H9 (cell line): ENCODE data around the gene FSTL4. TPM values are rescaled to one million over a fixed set of nuclear protein-coding genes. Genes with fewer than 3 reads are reported as not detected.

ENCODE experiments used
- DNase-seq: peaks from one replicate; pipeline ENCODE4 v3.0.0-alpha.2; 2017
- H2AFZ ChIP-seq: one replicate; pipeline ENCODE4 v1.6.1; 2013; ENCODE audit warnings: mild to moderate bottlenecking, low read length, control low read depth, moderate library complexity
- H2AK5ac ChIP-seq: 2 replicates; pipeline ENCODE4 v1.6.1; 2013; ENCODE audit warnings: low read length, control low read depth, mixed read lengths; ENCODE audit not compliant: insufficient read length
- H2BK120ac ChIP-seq: one replicate; pipeline ENCODE4 v1.6.1; 2013; ENCODE audit warnings: low read depth, mild to moderate bottlenecking, low read length, control low read depth, inconsistent platforms; ENCODE audit not compliant: poor library complexity, severe bottlenecking
- H2BK12ac ChIP-seq: 2 replicates; pipeline ENCODE4 v1.6.1; 2013; ENCODE audit warnings: low read length, control low read depth, mixed read lengths, low read depth; ENCODE audit not compliant: insufficient read length
- H2BK15ac ChIP-seq: 2 replicates; pipeline ENCODE4 v1.6.1; 2013; ENCODE audit warnings: low read depth, low read length, control low read depth
- H2BK20ac ChIP-seq: one replicate; pipeline ENCODE4 v1.6.1; 2013; ENCODE audit warnings: low read depth, mild to moderate bottlenecking, low read length, control low read depth, inconsistent platforms; ENCODE audit not compliant: poor library complexity, severe bottlenecking
- H2BK5ac ChIP-seq: 2 replicates; pipeline ENCODE4 v1.6.1; 2013; ENCODE audit warnings: low read length, control low read depth, mixed read lengths; ENCODE audit not compliant: insufficient read length
- H3K14ac ChIP-seq: 2 replicates; pipeline ENCODE4 v1.6.1; 2013; ENCODE audit warnings: low read length, control low read depth; ENCODE audit not compliant: insufficient read depth
- H3K18ac ChIP-seq: 2 replicates; pipeline ENCODE4 v1.6.1; 2013; ENCODE audit warnings: low read depth, mild to moderate bottlenecking, mixed read lengths, low read length, control low read depth; ENCODE audit not compliant: insufficient read length
- H3K23ac ChIP-seq: 2 replicates; pipeline ENCODE4 v1.6.1; 2013; ENCODE audit warnings: low read length, control low read depth, mixed read lengths, low read depth; ENCODE audit not compliant: insufficient read length
- H3K23me2 ChIP-seq: 2 replicates; pipeline ENCODE4 v1.6.1; 2013; ENCODE audit warnings: low read depth, mild to moderate bottlenecking, mixed read lengths, low read length, control low read depth; ENCODE audit not compliant: insufficient read length, poor library complexity, severe bottlenecking
- H3K27ac ChIP-seq: 2 replicates; pipeline ENCODE4 v1.5.1; 2013; ENCODE audit warnings: low read length, control low read depth, mixed read lengths, low read depth; ENCODE audit not compliant: insufficient read length
- H3K27me3 ChIP-seq: 2 replicates; pipeline ENCODE4 v1.6.1; 2013; ENCODE audit warnings: low read length, control low read depth, inconsistent platforms; ENCODE audit not compliant: insufficient read depth
- H3K4ac ChIP-seq: 2 replicates; pipeline ENCODE4 v1.6.1; 2013; ENCODE audit warnings: low read depth, mild to moderate bottlenecking, control low read depth, inconsistent platforms, low read length, moderate library complexity
- H3K4me1 ChIP-seq: 2 replicates; pipeline ENCODE4 v1.6.1; 2013; ENCODE audit warnings: low read length, control low read depth, inconsistent platforms; ENCODE audit not compliant: insufficient read depth
- H3K4me2 ChIP-seq: 2 replicates; pipeline ENCODE4 v1.6.1; 2013; ENCODE audit warnings: low read length, control low read depth, mixed read lengths; ENCODE audit not compliant: insufficient read length, insufficient read depth
- H3K56ac ChIP-seq: 2 replicates; pipeline ENCODE4 v1.6.1; 2013; ENCODE audit warnings: low read depth, mild to moderate bottlenecking, mixed read lengths, low read length, control low read depth; ENCODE audit not compliant: insufficient read length
- H3K79me1 ChIP-seq: 2 replicates; pipeline ENCODE4 v1.6.1; 2013; ENCODE audit warnings: low read depth, mild to moderate bottlenecking, moderate library complexity, low read length, control low read depth, inconsistent platforms; ENCODE audit not compliant: insufficient read depth, poor library complexity, severe bottlenecking
- H3K79me2 ChIP-seq: 2 replicates; pipeline ENCODE4 v1.6.1; 2013; ENCODE audit warnings: low read length, control low read depth, inconsistent platforms; ENCODE audit not compliant: insufficient read depth
- H3K9ac ChIP-seq: 2 replicates; pipeline ENCODE4 v1.6.1; 2013; ENCODE audit warnings: low read length, control low read depth, mixed read lengths; ENCODE audit not compliant: insufficient read length; ENCODE audit errors: extremely low read depth
- H3K9me3 ChIP-seq: one replicate; pipeline ENCODE4 v1.6.1; 2013; ENCODE audit warnings: low read depth, low read length, inconsistent platforms; ENCODE audit not compliant: control insufficient read depth
- H3T11ph ChIP-seq: one replicate; pipeline ENCODE4 v1.6.1; 2013; ENCODE audit warnings: mild to moderate bottlenecking, low read length, control low read depth, inconsistent platforms
- H4K20me1 ChIP-seq: one replicate; pipeline ENCODE4 v1.6.1; 2013; ENCODE audit not compliant: control insufficient read depth, insufficient read length, insufficient read depth
- H4K5ac ChIP-seq: 2 replicates; pipeline ENCODE4 v1.6.1; 2013; ENCODE audit warnings: low read depth, mild to moderate bottlenecking, mixed read lengths, low read length, control low read depth; ENCODE audit not compliant: insufficient read length
- H4K8ac ChIP-seq: replicated peaks from 2 replicates; pipeline ENCODE4 v1.6.1; 2013; ENCODE audit warnings: low read length, control low read depth, mixed read lengths, low read depth; ENCODE audit not compliant: insufficient read length
- H4K91ac ChIP-seq: 2 replicates; pipeline ENCODE4 v1.6.1; 2013; ENCODE audit warnings: low read depth, mild to moderate bottlenecking, moderate library complexity, mixed read lengths, low read length, control low read depth; ENCODE audit not compliant: insufficient read length
- H3K27ac Mint-ChIP-seq, 3 experiments: 2 replicates in 2 of 3; 3 replicates in 1 of 3; pipeline ENCODE4 v1.8.0; 2020 to 2021; ENCODE audit warnings: mixed read lengths in 3 of 3, mild to moderate bottlenecking in 1 of 3, moderate library complexity in 1 of 3
- H3K27me3 Mint-ChIP-seq: 2 replicates; pipeline ENCODE4 v1.8.0; 2021; ENCODE audit warnings: low read depth, mild to moderate bottlenecking, moderate library complexity, mixed read lengths
- H3K36me3 Mint-ChIP-seq, 3 experiments: 2 replicates in 2 of 3; 3 replicates in 1 of 3; pipeline ENCODE4 v1.8.0; 2020 to 2021; ENCODE audit warnings: low read depth in 3 of 3, mixed read lengths in 3 of 3; ENCODE audit not compliant: insufficient read depth in 1 of 3
- H3K4me1 Mint-ChIP-seq, 2 experiments: 2 replicates each; pipeline ENCODE4 v1.8.0; 2020; ENCODE audit warnings: mixed read lengths in 2 of 2
- H3K4me3 Mint-ChIP-seq, 2 experiments: 2 replicates in 1 of 2; 3 replicates in 1 of 2; pipeline ENCODE4 v1.8.0; 2020 to 2021; ENCODE audit warnings: mild to moderate bottlenecking in 2 of 2, mixed read lengths in 2 of 2, moderate library complexity in 1 of 2
- H3K9me3 Mint-ChIP-seq, 2 experiments: 2 replicates in 1 of 2; 3 replicates in 1 of 2; pipeline ENCODE4 v1.8.0; 2020; ENCODE audit warnings: mild to moderate bottlenecking in 2 of 2, mixed read lengths in 2 of 2, moderate library complexity in 1 of 2
- WGBS: extraction: QIAGEN DNeasy Blood & Tissue Kit; methylation state at CpG from one replicate; pipeline ENCODE4 v1.1.7; 2013; ENCODE audit warnings: missing lambda C conversion rate, low lambda C conversion rate, mixed read lengths; ENCODE audit not compliant: insufficient read length; ENCODE audit errors: extremely low coverage; 5-methylcytosine and 5-hydroxymethylcytosine counted together
- total RNA-seq: library from RNA; stranded (reverse); gene quantifications from 2 replicates; pipeline ENCODE4 v1.2.1, GENCODE V29; 2021
- TF ChIP-seq, protein P1 (sequence below): fragments of 200-600 bp; sonication (generic); conservative IDR thresholded peaks from 3 replicates; pipeline ENCODE4 v1.8.0; 2021; ENCODE audit warnings: antibody characterized with exemption, mild to moderate bottlenecking

Gene FSTL4
- total RNA-seq, 1 experiment from 2014 or later, result 5.7 TPM

DNA sequence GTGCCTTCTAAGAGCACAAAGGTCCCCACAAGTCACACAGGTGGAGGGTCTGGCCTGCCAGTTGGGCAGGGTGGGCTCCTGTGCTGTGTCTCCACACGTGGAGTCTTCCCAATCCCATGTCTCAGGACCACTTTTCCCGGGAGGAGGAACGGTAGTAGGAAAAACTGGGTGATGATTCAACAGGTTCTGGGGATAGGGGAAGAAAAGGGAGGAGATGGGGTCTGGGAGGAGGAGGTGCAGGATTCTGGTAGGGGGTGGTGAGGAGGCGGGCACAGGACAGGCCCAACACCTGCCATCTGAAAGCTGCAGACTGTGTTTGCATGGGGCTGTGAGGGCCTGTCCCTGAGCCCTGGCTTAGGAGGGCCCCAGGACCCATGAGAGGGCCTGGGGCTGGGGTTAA, 345.4 kb downstream of the FSTL4 start:
- no peaks in the 10 kb centered on the region; a peak in 1 of 7 replicates for H3K36me3 Mint-ChIP-seq
- H3K27ac ChIP-seq, result no peak overlapping the region
- H4K91ac ChIP-seq, result no peak overlapping the region
- WGBS, result no CpG with 5 or more reads among the region's 4 CpGs
- no peak overlapping the region for H3K18ac ChIP-seq
- no peak overlapping the region for H3K4me2 ChIP-seq
- H3K4me3 Mint-ChIP-seq, result no peak overlapping the region
- H3K27me3 Mint-ChIP-seq, result peaks cover 2% of the 10 kb centered on the region; the same call in 1 of the 2 replicates
- no peak overlapping the region for H3T11ph ChIP-seq
- H3K4ac ChIP-seq, result no peak overlapping the region
- no peak overlapping the region for H2AK5ac ChIP-seq
- H4K5ac ChIP-seq, result no peak overlapping the region
- H3K23me2 ChIP-seq, result no peaks in the 10 kb centered on the region
- H2BK12ac ChIP-seq, result no peak overlapping the region
- H2AFZ ChIP-seq, result no peak overlapping the region
- H3K9ac ChIP-seq, result no peak overlapping the region
- no peaks in the 10 kb centered on the region for H4K20me1 ChIP-seq
- no peak overlapping the region for H2BK5ac ChIP-seq
- H2BK20ac ChIP-seq, result no peak overlapping the region
- no peaks in the 10 kb centered on the region for H3K9me3 ChIP-seq
- no peak for DNase-seq
- no peak overlapping the region for H2BK15ac ChIP-seq
- no peaks in the 10 kb centered on the region for H3K9me3 Mint-ChIP-seq
- H4K8ac ChIP-seq, result no peak overlapping the region
- H3K4me1 Mint-ChIP-seq, result peaks cover 6 to 10% of the 10 kb centered on the region in 2 experiments; a peak in 3 of 4 replicates
- no peaks in the 10 kb centered on the region for H3K79me2 ChIP-seq
- no peaks in the 10 kb centered on the region for H3K79me1 ChIP-seq
- no peak overlapping the region for H2BK120ac ChIP-seq
- no peak overlapping the region for H3K27ac Mint-ChIP-seq
- no peak overlapping the region for H3K14ac ChIP-seq
- no peaks in the 10 kb centered on the region for H3K27me3 ChIP-seq
- H3K56ac ChIP-seq, result no peak overlapping the region
- no peaks in the 10 kb centered on the region for H3K4me1 ChIP-seq
- H3K23ac ChIP-seq, result no peak overlapping the region
- TF ChIP-seq, protein P1, sequence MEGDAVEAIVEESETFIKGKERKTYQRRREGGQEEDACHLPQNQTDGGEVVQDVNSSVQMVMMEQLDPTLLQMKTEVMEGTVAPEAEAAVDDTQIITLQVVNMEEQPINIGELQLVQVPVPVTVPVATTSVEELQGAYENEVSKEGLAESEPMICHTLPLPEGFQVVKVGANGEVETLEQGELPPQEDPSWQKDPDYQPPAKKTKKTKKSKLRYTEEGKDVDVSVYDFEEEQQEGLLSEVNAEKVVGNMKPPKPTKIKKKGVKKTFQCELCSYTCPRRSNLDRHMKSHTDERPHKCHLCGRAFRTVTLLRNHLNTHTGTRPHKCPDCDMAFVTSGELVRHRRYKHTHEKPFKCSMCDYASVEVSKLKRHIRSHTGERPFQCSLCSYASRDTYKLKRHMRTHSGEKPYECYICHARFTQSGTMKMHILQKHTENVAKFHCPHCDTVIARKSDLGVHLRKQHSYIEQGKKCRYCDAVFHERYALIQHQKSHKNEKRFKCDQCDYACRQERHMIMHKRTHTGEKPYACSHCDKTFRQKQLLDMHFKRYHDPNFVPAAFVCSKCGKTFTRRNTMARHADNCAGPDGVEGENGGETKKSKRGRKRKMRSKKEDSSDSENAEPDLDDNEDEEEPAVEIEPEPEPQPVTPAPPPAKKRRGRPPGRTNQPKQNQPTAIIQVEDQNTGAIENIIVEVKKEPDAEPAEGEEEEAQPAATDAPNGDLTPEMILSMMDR, result no peak
